Dendritic cell treated with granulocyte-macrophage colony-stimulating factor and Interleukin-4, amounts not matched to agents 40 ng/mL and 50 ng/mL, for 4 days (primary cell): ENCODE results near the gene NCOA5.

ENCODE experiments used
- H3K27ac Mint-ChIP-seq: one replicate; pipeline ENCODE4 v1.8.0; 2022; ENCODE audit warnings: mild to moderate bottlenecking, mixed read lengths
- H3K27me3 Mint-ChIP-seq: one replicate; pipeline ENCODE4 v1.8.0; 2022; ENCODE audit warnings: mild to moderate bottlenecking, mixed read lengths
- H3K36me3 Mint-ChIP-seq: one replicate; pipeline ENCODE4 v1.8.0; 2022; ENCODE audit warnings: low read depth, mixed read lengths
- H3K4me1 Mint-ChIP-seq: one replicate; pipeline ENCODE4 v1.8.0; 2022; ENCODE audit warnings: low read depth, mixed read lengths
- H3K4me3 Mint-ChIP-seq: one replicate; pipeline ENCODE4 v1.8.0; 2022; ENCODE audit warnings: mild to moderate bottlenecking, moderate library complexity, mixed read lengths
- H3K9me3 Mint-ChIP-seq: one replicate; pipeline ENCODE4 v1.8.0; 2022; ENCODE audit warnings: mixed read lengths
- intact Hi-C: fragments of 100-400 bp; cut with micrococcal nuclease; formaldehyde crosslinking; loops from one replicate; pipeline ENCODE4 v1.15.0; 2022

NCOA5 gene

GRCh38 chr20:46073443-46073842 lies 16.3 kb downstream of the NCOA5 start:
- Mint-ChIP-seq H3K9me3 (no peaks in the 10 kb centered on the region), H3K27me3 (no peaks in the 10 kb centered on the region), H3K27ac (no peak overlapping the region), H3K36me3 (peaks cover 42% of the 10 kb centered on the region), H3K4me1 (no peaks in the 10 kb centered on the region), H3K4me3 (no peak overlapping the region)
- intact Hi-C loops, result no loop called here

DNA sequence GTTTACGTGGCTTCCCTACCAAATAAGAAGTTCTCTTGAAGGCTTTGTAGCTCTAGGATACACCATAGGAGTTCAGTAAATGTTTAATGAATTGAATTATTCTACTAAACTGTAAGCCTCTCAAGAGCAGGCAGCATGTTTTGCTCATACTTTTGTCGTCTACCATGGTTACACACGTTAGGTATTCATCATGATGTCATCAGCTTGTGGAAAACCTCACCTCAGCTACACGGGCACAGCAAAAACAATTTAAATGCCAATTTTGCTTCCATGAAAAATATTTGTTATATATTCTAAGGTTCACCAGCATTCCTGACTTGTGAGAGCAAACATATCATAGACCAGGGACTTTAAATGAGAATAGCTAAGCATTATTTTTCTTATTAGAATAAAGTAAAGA lies 16.7 kb downstream of the NCOA5 start:
- Mint-ChIP-seq H3K27ac (no peak overlapping the region), H3K36me3 (peaks cover 38% of the 10 kb centered on the region), H3K4me1 (no peaks in the 10 kb centered on the region), H3K4me3 (no peak overlapping the region), H3K9me3 (no peaks in the 10 kb centered on the region), H3K27me3 (no peaks in the 10 kb centered on the region)
- intact Hi-C loops, result no loop called here

DNA sequence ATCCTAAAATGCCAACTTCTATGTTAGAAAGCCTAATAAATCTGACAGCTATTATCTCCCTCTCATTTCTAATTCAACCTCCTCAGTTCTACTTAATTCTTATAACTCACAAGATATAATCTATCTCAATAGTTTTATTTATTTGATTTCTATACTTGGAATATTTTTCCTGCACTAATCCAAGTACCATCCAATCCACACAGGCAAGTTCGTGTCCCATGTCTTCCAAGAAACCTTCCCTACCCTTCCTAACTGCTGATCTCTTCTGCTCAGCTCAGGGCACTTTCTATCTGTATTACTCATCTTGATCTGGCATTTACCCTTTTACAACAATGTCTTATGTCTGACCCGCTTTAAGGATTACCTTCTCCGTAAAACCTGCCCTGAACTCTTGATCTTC lies 18.2 kb downstream of the NCOA5 start:
- no peaks in the 10 kb centered on the region for H3K9me3 Mint-ChIP-seq
- H3K27ac Mint-ChIP-seq, result no peak overlapping the region
- intact Hi-C loops, result no loop called here
- no peaks in the 10 kb centered on the region for H3K4me1 Mint-ChIP-seq
- peaks cover 32% of the 10 kb centered on the region for H3K36me3 Mint-ChIP-seq
- no peak overlapping the region for H3K4me3 Mint-ChIP-seq
- no peaks in the 10 kb centered on the region for H3K27me3 Mint-ChIP-seq

DNA sequence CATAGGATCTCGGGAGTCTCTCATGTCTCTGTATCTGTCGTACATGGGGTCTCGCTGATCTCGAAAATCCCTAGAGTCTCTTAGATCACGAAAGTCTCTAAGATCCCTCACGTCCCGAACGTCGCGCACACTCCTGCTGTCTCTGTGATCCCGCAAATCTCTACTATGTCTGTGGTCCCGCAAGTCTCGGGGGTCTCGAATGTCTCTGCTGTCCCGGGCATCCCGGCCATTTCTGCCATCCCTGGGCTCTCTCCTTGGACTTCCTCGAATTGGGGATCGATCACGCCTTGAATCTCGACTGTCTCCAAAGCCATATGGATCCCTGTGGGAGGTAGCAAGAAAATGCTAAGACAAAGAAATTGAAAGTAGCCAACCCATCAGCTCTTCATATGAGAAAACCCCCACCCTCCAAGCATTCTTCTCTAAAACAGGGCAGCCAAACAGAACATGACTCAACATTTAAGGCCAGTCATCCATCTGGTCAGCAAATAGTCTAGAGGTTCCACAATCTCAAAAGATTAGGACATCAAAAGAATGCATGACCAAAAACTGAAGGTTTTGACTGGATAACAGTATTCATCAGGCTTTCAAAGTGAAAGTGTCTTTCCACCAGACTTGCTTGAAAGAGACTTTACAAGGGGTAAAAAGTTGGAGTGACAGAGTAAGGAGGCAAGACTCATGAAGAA lies 19.4 kb downstream of the NCOA5 start:
- Mint-ChIP-seq H3K9me3 (no peaks in the 10 kb centered on the region), H3K36me3 (peaks cover 39% of the 10 kb centered on the region), H3K4me3 (no peak overlapping the region), H3K27me3 (no peaks in the 10 kb centered on the region), H3K27ac (no peak overlapping the region), H3K4me1 (peaks cover 5% of the 10 kb centered on the region)
- intact Hi-C loops, result no loop called here

DNA sequence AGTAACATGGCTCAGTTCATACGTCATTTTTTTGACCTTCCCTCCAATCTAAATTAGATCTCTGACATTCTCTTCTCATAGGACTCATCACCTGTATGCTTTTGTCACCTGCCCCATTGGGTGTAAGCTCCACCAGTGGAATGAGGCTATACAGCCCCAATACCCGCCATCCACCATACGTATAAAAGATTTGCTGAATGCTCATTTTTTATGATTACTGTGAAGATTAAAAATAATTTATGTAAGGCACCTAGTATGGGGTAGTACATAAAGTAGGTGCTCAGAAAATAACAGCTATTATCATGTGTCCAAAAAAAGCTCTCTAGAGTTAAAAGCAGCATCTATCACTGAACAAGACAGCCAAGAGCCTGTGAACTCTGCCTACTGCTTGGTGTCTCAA lies 24.1 kb downstream of the NCOA5 start:
- no peak overlapping the region for H3K4me3 Mint-ChIP-seq
- H3K36me3 Mint-ChIP-seq, result peaks cover 65% of the 10 kb centered on the region
- peak overlapping the region; percentile 9 for H3K27ac Mint-ChIP-seq
- intact Hi-C loops, result no loop called here
- no peaks in the 10 kb centered on the region for H3K27me3 Mint-ChIP-seq
- peaks cover 51% of the 10 kb centered on the region for H3K4me1 Mint-ChIP-seq
- H3K9me3 Mint-ChIP-seq, result no peaks in the 10 kb centered on the region

GRCh38 chr20:46065006-46065405 lies 24.8 kb downstream of the NCOA5 start:
- Mint-ChIP-seq H3K27me3 (no peaks in the 10 kb centered on the region), H3K4me3 (no peak overlapping the region), H3K9me3 (no peaks in the 10 kb centered on the region), H3K4me1 (peaks cover 57% of the 10 kb centered on the region), H3K27ac (no peak overlapping the region), H3K36me3 (peaks cover 65% of the 10 kb centered on the region)
- intact Hi-C loops, result no loop called here

GRCh38 chr20:46063652-46064054 lies 26.1 kb downstream of the NCOA5 start:
- H3K9me3 Mint-ChIP-seq, result no peaks in the 10 kb centered on the region
- peaks cover 71% of the 10 kb centered on the region for H3K4me1 Mint-ChIP-seq
- peaks cover 65% of the 10 kb centered on the region for H3K36me3 Mint-ChIP-seq
- H3K4me3 Mint-ChIP-seq, result no peak overlapping the region
- H3K27ac Mint-ChIP-seq, result peak overlapping the region; percentile 13
- intact Hi-C loops, result no loop called here
- no peaks in the 10 kb centered on the region for H3K27me3 Mint-ChIP-seq

DNA sequence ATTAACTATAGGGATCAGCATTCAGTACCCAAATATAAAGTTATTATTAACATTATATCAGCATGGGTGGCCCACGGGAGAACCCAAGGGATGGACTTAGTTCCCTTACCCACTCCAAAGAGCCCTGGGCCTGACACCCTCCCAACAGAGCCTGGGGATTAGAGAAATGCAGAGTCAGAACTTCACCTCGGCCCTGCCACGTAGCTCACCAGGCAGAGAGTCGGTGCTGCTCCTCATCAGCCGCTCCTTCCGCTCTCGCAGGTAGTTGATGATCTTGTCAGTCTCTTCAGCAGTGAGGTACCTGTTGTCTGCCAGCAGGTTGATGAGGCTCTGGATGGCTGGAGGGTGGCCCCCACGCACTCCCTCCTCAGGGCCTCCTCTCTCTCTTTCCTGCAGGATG lies 26.6 kb downstream of the NCOA5 start:
- no peaks in the 10 kb centered on the region for H3K9me3 Mint-ChIP-seq
- H3K27ac Mint-ChIP-seq, result peak overlapping the region; percentile 93
- H3K4me3 Mint-ChIP-seq, result no peak overlapping the region
- H3K36me3 Mint-ChIP-seq, result peaks cover 65% of the 10 kb centered on the region
- H3K27me3 Mint-ChIP-seq, result peaks cover 2% of the 10 kb centered on the region
- intact Hi-C loops, result no loop called here
- H3K4me1 Mint-ChIP-seq, result peaks cover 76% of the 10 kb centered on the region

GRCh38 chr20:46062621-46063020 lies 27.1 kb downstream of the NCOA5 start:
- H3K4me1 Mint-ChIP-seq, result peaks cover 81% of the 10 kb centered on the region
- H3K36me3 Mint-ChIP-seq, result peaks cover 65% of the 10 kb centered on the region
- H3K27me3 Mint-ChIP-seq, result peaks cover 6% of the 10 kb centered on the region
- intact Hi-C loops, result no loop called here
- no peaks in the 10 kb centered on the region for H3K9me3 Mint-ChIP-seq
- H3K27ac Mint-ChIP-seq, result peak overlapping the region; percentile 93
- no peak overlapping the region for H3K4me3 Mint-ChIP-seq

- H3K27ac Mint-ChIP-seq, result peak overlapping the region; percentile 93
- H3K4me3 Mint-ChIP-seq, result no peak overlapping the region
- intact Hi-C loops, result no loop called here
- H3K36me3 Mint-ChIP-seq, result peaks cover 64% of the 10 kb centered on the region
- H3K9me3 Mint-ChIP-seq, result no peaks in the 10 kb centered on the region
- H3K27me3 Mint-ChIP-seq, result peaks cover 10% of the 10 kb centered on the region
- peaks cover 86% of the 10 kb centered on the region for H3K4me1 Mint-ChIP-seq
These were observed 27.6 kb downstream of the NCOA5 start for GRCh38 chr20:46062151-46062550.

- H3K9me3 Mint-ChIP-seq, result no peaks in the 10 kb centered on the region
- intact Hi-C loops, result loop anchor here (2.0 kb wide), 1 partner anchor 58 kb away; the partner anchor contains the start of gene CD40
- peaks cover 52% of the 10 kb centered on the region for H3K36me3 Mint-ChIP-seq
- peaks cover 22% of the 10 kb centered on the region for H3K27me3 Mint-ChIP-seq
- no peak overlapping the region for H3K4me3 Mint-ChIP-seq
- peaks cover 89% of the 10 kb centered on the region for H3K4me1 Mint-ChIP-seq
- H3K27ac Mint-ChIP-seq, result peak overlapping the region; percentile 93
These were observed 28.8 kb downstream of the NCOA5 start for GRCh38 chr20:46060975-46061374.

- intact Hi-C loops, result loop anchor here (2.0 kb wide), 1 partner anchor 58 kb away; the partner anchor contains the start of gene CD40
- Mint-ChIP-seq H3K27ac (peak overlapping the region; percentile 93), H3K9me3 (no peaks in the 10 kb centered on the region), H3K36me3 (peaks cover 46% of the 10 kb centered on the region), H3K27me3 (peaks cover 27% of the 10 kb centered on the region), H3K4me3 (peak overlapping the region; percentile 32), H3K4me1 (peaks cover 85% of the 10 kb centered on the region)
These were observed 29.4 kb downstream of the NCOA5 start for GRCh38 chr20:46060301-46060881.

GRCh38 chr20:46058599-46059281 lies 31.0 kb downstream of the NCOA5 start:
- peak overlapping the region; percentile 85 for H3K27ac Mint-ChIP-seq
- H3K36me3 Mint-ChIP-seq, result peaks cover 30% of the 10 kb centered on the region
- no peaks in the 10 kb centered on the region for H3K9me3 Mint-ChIP-seq
- peak overlapping the region; percentile 77 for H3K4me3 Mint-ChIP-seq
- intact Hi-C loops, result no loop called here
- peaks cover 69% of the 10 kb centered on the region for H3K4me1 Mint-ChIP-seq
- H3K27me3 Mint-ChIP-seq, result peaks cover 38% of the 10 kb centered on the region

DNA sequence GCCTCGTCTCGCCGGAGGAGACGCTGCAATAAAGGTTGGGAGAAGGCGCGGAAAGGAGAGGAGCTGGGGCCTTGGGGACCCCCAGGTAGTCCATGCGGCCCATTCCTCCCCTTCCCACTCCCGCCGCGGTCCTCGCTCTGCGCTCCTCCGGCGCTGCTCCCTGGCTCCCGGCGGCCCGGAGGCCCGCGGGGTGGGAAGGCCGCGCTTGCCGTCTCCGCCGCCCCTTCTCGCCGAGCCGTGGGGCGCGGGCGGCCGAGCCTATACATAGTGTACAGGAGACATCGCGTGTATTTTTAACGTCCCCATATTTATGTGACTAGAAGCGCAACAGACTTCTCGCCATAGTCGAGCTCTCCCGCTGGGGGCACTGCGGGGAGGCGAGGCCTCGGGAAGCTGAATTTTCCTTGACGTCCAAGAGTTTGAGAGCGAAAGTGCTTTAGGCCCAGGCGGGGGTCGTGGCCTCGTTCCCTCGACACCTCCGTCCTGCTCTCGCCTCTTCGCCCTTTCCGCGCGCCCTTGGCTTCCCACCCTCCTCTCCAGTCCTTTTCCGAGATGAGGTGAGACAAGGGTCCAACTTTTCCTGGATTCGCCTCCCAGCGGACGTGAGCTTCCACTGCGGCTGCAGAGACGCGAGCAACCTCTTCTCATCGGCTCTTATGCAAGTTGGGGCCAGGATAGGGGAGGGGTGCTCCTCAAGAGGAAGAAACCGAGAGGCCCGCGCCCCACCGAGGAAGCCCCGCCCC lies 31.7 kb downstream of the NCOA5 start:
- H3K27me3 Mint-ChIP-seq, result peaks cover 45% of the 10 kb centered on the region
- no peaks in the 10 kb centered on the region for H3K9me3 Mint-ChIP-seq

More for the DNA sequence above, 31.7 kb downstream of the NCOA5 start:
- H3K27ac Mint-ChIP-seq, result peak overlapping the region; percentile 85
- peak overlapping the region; percentile 77 for H3K4me3 Mint-ChIP-seq
- intact Hi-C loops, result loop anchor here (2.0 kb wide), 1 partner anchor 33 kb away; no protein-coding TSS in a partner anchor
- peaks cover 62% of the 10 kb centered on the region for H3K4me1 Mint-ChIP-seq
- H3K36me3 Mint-ChIP-seq, result peaks cover 22% of the 10 kb centered on the region
